Endothelial cell of umbilical vein (primary cell): ENCODE data around the gene RECQL5. TPM values are rescaled to one million over a fixed set of nuclear protein-coding genes. Genes with fewer than 3 reads are reported as not detected.
A peak's percentile ranks its signal among the peaks of the same experiment; 100 is the strongest.

ENCODE experiments used
- BruUV-seq: library from RNA; stranded (reverse); fragments of 400-500 nt; replicated peaks from 2 replicates; lab custom pipeline; 2021; lab: Mats Ljungman, UMichigan
- CTCF ChIA-PET: fragments of 300-600, 350-600 bp; sonication (Branson Sonifier 250); formaldehyde crosslinking; loops from one replicate; lab custom pipeline; 2021; ENCODE audit warnings: antibody characterized with exemption, inconsistent platforms; lab: Charles Lee
- POLR2A ChIA-PET: fragments of 300-600, 350-600 bp; sonication (Branson Sonifier 250); formaldehyde crosslinking; loops from one replicate; lab custom pipeline; 2021; ENCODE audit warnings: antibody characterized with exemption, inconsistent platforms; lab: Charles Lee
- DNase-seq: peaks from one replicate; pipeline ENCODE4 v3.0.0-alpha.2; 2011; ENCODE audit warnings: low read depth, low spot score
- FAIRE-seq: peaks from 2 replicates; lab custom pipeline; 2011; peaks lifted over from hg19 to GRCh38; lab: Jason Lieb, UNC
- H2AFZ ChIP-seq: 2 replicates; pipeline ENCODE4 v1.6.0; 2012; ENCODE audit warnings: low read depth, low read length, control low read depth, inconsistent platforms
- H3K27ac ChIP-seq: 2 replicates; pipeline ENCODE4 v1.5.1; 2011; ENCODE audit warnings: low read depth, mild to moderate bottlenecking, control low read depth, low read length, moderate library complexity; ENCODE audit not compliant: insufficient read depth
- H3K27me3 ChIP-seq, 2 experiments: 2 replicates each; pipeline versions ENCODE4 v1.6.0 to v1.6.1; 2011; ENCODE audit warnings: low read length in 2 of 2, mixed read lengths in 1 of 2; ENCODE audit not compliant: control insufficient read depth in 2 of 2, insufficient read depth in 2 of 2
- H3K36me3 ChIP-seq, 2 experiments: 2 replicates in 1 of 2; 3 replicates in 1 of 2; pipeline ENCODE4 v1.5.1; 2011; ENCODE audit warnings: low read length in 2 of 2, mild to moderate bottlenecking in 1 of 2, moderate library complexity in 1 of 2; ENCODE audit not compliant: control insufficient read depth in 2 of 2, insufficient read depth in 2 of 2; ENCODE audit errors: extremely low read depth in 1 of 2
- H3K4me1 ChIP-seq: 3 replicates; pipeline ENCODE4 v1.5.1; 2011; ENCODE audit warnings: mild to moderate bottlenecking, low read length; ENCODE audit not compliant: control insufficient read depth, insufficient read depth; ENCODE audit errors: extremely low read depth
- H3K4me2 ChIP-seq: 2 replicates; pipeline ENCODE4 v1.6.1; 2011; ENCODE audit warnings: low read length, control low read depth, mixed read lengths; ENCODE audit not compliant: insufficient read depth
- H3K4me3 ChIP-seq, 3 experiments: fragments of 200-600 bp in 1 of 3; sonication (generic), shearing (Covaris generic) in 1 of 3; replicated peaks in 1 of 3; 2 replicates each; pipeline ENCODE4 v1.5.1; 2011 to 2016; ENCODE audit warnings: control low read depth in 3 of 3, low read length in 3 of 3, mild to moderate bottlenecking in 2 of 3, inconsistent platforms in 1 of 3, low read depth in 1 of 3, moderate library complexity in 1 of 3; ENCODE audit not compliant: insufficient read depth in 1 of 3
- H3K79me2 ChIP-seq: 2 replicates; pipeline ENCODE4 v1.6.0; 2012; ENCODE audit warnings: low read length, inconsistent platforms; ENCODE audit not compliant: control insufficient read depth, insufficient read depth
- H3K9ac ChIP-seq: replicated peaks from 2 replicates; pipeline ENCODE3; 2011; ENCODE audit warnings: low read length, control low read depth; ENCODE audit not compliant: insufficient read depth; ENCODE audit errors: extremely low read depth
- H3K9me1 ChIP-seq: replicated peaks from 3 replicates; pipeline ENCODE4 v1.6.0; 2011; ENCODE audit warnings: mild to moderate bottlenecking, low read length; ENCODE audit not compliant: control insufficient read depth, insufficient read depth; ENCODE audit errors: extremely low read depth
- H3K9me3 ChIP-seq: replicated peaks from 2 replicates; pipeline ENCODE4 v1.5.1; 2012; ENCODE audit warnings: low read length, inconsistent platforms; ENCODE audit not compliant: control insufficient read depth, insufficient read depth
- H4K20me1 ChIP-seq: replicated peaks from 2 replicates; pipeline ENCODE3; 2011; ENCODE audit warnings: mild to moderate bottlenecking, low read length; ENCODE audit not compliant: control insufficient read depth, insufficient read depth; ENCODE audit errors: extremely low read depth
- CTCF ChIP-seq, 2 donors: IDR thresholded peaks; 1 replicate in 1 of 2; 2 replicates in 1 of 2; pipeline ENCODE4 v1.5.1; 2011; ENCODE audit warnings: low read length in 2 of 2, mild to moderate bottlenecking in 2 of 2, moderate library complexity in 2 of 2, control low read depth in 1 of 2, inconsistent platforms in 1 of 2, low read depth in 1 of 2; ENCODE audit not compliant: insufficient read depth in 1 of 2; ENCODE audit errors: extremely low read depth in 1 of 2
- EZH2 ChIP-seq: IDR thresholded peaks from 2 replicates; pipeline ENCODE4 v1.6.1; 2012; ENCODE audit warnings: borderline replicate concordance, low read depth, mild to moderate bottlenecking, moderate library complexity, low read length, inconsistent platforms; ENCODE audit not compliant: severe bottlenecking
- GATA2 ChIP-seq: IDR thresholded peaks from 2 replicates; pipeline ENCODE4 v1.7.0; 2011; ENCODE audit warnings: low read depth, mild to moderate bottlenecking, moderate library complexity, mixed read lengths, low read length; ENCODE audit not compliant: insufficient read length, insufficient read depth
- JUN ChIP-seq: IDR thresholded peaks from 2 replicates; pipeline ENCODE4 v1.6.1; 2011; ENCODE audit warnings: borderline replicate concordance, low read depth; ENCODE audit not compliant: insufficient read length, insufficient read depth
- MYC ChIP-seq: IDR thresholded peaks from one replicate; pipeline ENCODE4 v1.6.1; 2011; ENCODE audit warnings: mild to moderate bottlenecking, low read depth, low read length
- POLR2A ChIP-seq: IDR thresholded peaks from 2 replicates; pipeline ENCODE4 v1.6.1; 2012; ENCODE audit warnings: low read depth, mild to moderate bottlenecking, control low read depth, low read length
- dilution Hi-C: fragments of 300-500 bp; cut with MboI; formaldehyde crosslinking; loops from one replicate; pipeline ENCODE4 v1.15.0; 2019; ENCODE audit warnings: low sequenced_read_pairs; ENCODE audit not compliant: extremely low pct_ligation_motif_present
- intact Hi-C: fragments of 100-400 bp; cut with micrococcal nuclease; formaldehyde crosslinking; loops from one replicate; pipeline ENCODE4 v1.10.0; 2022
- polyA plus RNA-seq, 4 experiments: library from polyadenylated mRNA; depleted of rRNA in 3 of 4; stranded (reverse) in 3 of 4; unstranded in 1 of 4; fragments of >200 nt; gene quantifications; 2 replicates each; pipeline versions ENCODE4 v1.2.1 to v1.2.3, GENCODE V29; 2011 to 2012; ENCODE audit warnings: missing spikeins in 1 of 4
- total RNA-seq: library from RNA; stranded (reverse); gene quantifications from 2 replicates; pipeline ENCODE4 v1.2.3, GENCODE V29; 2021

The RECQL5 gene
- total and polyA plus RNA-seq, 2 donors (not counting 3 experiments of a cell fraction or from before 2014, with no cell fraction given): 21.3 to 30.7 TPM

- DNase-seq (no peak), FAIRE-seq (no peak)
- no TSS peak for BruUV-seq
- Histone ChIP-seq H2AFZ (no peak overlapping the region), H3K4me3 (no peak overlapping the region), H3K9me3 (no peaks in the 10 kb centered on the region), H3K9ac (peak overlapping the region; percentile 28), H3K27me3 (no peaks in the 10 kb centered on the region), H3K9me1 (no peaks in the 10 kb centered on the region), H3K4me1 (peaks cover 72% of the 10 kb centered on the region), H3K27ac (peak overlapping the region; percentile 80), H3K36me3 (peaks cover 9 to 20% of the 10 kb centered on the region in 2 experiments), H3K79me2 (peaks cover 56% of the 10 kb centered on the region), H4K20me1 (no peaks in the 10 kb centered on the region), H3K4me2 (no peak overlapping the region)
- no peak for TF ChIP-seq CTCF (IDR thresholded peaks at IDR 0.05; ENCODE audit: extremely low read depth in 1 of 2, insufficient read depth in 1 of 2, low read depth in 1 of 2, low read length in 2 of 2)
- TF ChIP-seq MYC: no peak
- no peak for TF ChIP-seq GATA2
- no peak for TF ChIP-seq POLR2A
- no peak for TF ChIP-seq EZH2
- TF ChIP-seq JUN: no peak
- POLR2A ChIA-PET: no interaction called here
- intact Hi-C loops (no loop called here), dilution Hi-C loops (no loop called here)
- CTCF ChIA-PET: interaction anchor here (1.0 to 8.9 kb wide), 7 partner anchors 12 to 61 kb away, joined by 4 to 88 read pairs (median 18); partner anchors contain the start of genes ITGB4 and SMIM5
These were observed 27.6 kb upstream of the RECQL5 start for GRCh38 chr17:75694536-75694935.
